KMS-11 (cell line): Measurements from ENCODE around the gene SPTSSA.
"Not testable (repeated sequence)": the region's sequence is repeated elsewhere in the genome, so short reads cannot be mapped to it uniquely, and the experiment has no call there.

Source experiments
- H2AFZ ChIP-seq: fragments of 200-600 bp; sonication (generic); 2 replicates; pipeline ENCODE4 v1.6.1; 2016; ENCODE audit warnings: antibody characterized with exemption, mixed run types, low read depth
- H3K27ac ChIP-seq: fragments of 200-600 bp; sonication (generic); 2 replicates; pipeline ENCODE4 v1.6.1; 2016; ENCODE audit warnings: mild to moderate bottlenecking, mixed run types
- H3K27me3 ChIP-seq: fragments of 200-600 bp; sonication (generic); 2 replicates; pipeline ENCODE4 v1.6.1; 2017; ENCODE audit warnings: mild to moderate bottlenecking, low read depth, mixed run types, moderate library complexity; ENCODE audit not compliant: insufficient read depth
- H3K36me3 ChIP-seq: fragments of 200-600 bp; sonication (generic); 2 replicates; pipeline ENCODE4 v1.6.1; 2017; ENCODE audit warnings: mild to moderate bottlenecking, mixed run types; ENCODE audit not compliant: insufficient read depth
- H3K4me1 ChIP-seq: fragments of 200-600 bp; sonication (generic); 2 replicates; pipeline ENCODE4 v1.6.1; 2016; ENCODE audit warnings: mild to moderate bottlenecking, low read depth, mixed run types; ENCODE audit not compliant: poor library complexity, severe bottlenecking
- H3K4me2 ChIP-seq: fragments of 200-600 bp; sonication (generic); 2 replicates; pipeline ENCODE4 v1.7.0; 2016; ENCODE audit warnings: mild to moderate bottlenecking, mixed run types
- H3K4me3 ChIP-seq: fragments of 200-600 bp; sonication (generic); IDR thresholded peaks from 2 replicates; pipeline ENCODE4 v1.6.1; 2017; ENCODE audit warnings: low read depth, low read length, mixed read lengths; ENCODE audit not compliant: insufficient read depth
- H3K79me2 ChIP-seq: fragments of 200-600 bp; sonication (generic); 2 replicates; pipeline ENCODE4 v1.6.1; 2016; ENCODE audit warnings: low read depth, mixed run types; ENCODE audit not compliant: insufficient read depth
- H3K9ac ChIP-seq: fragments of 200-600 bp; sonication (generic); 2 replicates; pipeline ENCODE4 v1.6.1; 2016; ENCODE audit warnings: mild to moderate bottlenecking, mixed run types
- H4K20me1 ChIP-seq: fragments of 200-600 bp; sonication (generic); 2 replicates; pipeline ENCODE4 v1.6.1; 2016; ENCODE audit warnings: mild to moderate bottlenecking, mixed run types; ENCODE audit not compliant: insufficient read depth
- TF ChIP-seq, protein P1 (sequence below): fragments of 200-600 bp; sonication (generic); conservative IDR thresholded peaks from 2 replicates; pipeline ENCODE4 v1.6.1; 2017; ENCODE audit warnings: low read depth, mild to moderate bottlenecking, antibody characterized with exemption, low read length, moderate library complexity, mixed read lengths

Gene SPTSSA

DNA sequence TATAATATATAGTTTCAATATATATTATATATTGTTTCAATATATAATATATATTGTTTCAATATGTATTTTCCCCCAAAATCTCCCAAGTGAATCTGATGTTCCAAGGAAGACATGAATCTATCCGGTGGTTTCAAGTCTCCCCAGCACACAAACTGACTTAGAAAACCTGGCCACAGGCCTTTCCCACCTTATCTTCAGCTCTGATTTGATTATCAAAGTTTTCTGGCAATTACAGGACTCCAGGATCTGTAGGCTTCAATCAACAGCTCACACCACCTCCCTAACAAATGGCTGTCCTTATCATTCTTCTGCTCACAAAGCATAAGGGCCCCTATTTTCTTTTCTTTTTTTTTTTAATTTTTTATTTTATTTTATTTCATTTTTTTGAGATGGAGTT is 22.7 kb upstream of the SPTSSA start:
- no peak overlapping the region for H3K9ac ChIP-seq
- H3K27ac ChIP-seq, result no peak overlapping the region
- no peaks in the 10 kb centered on the region for H3K79me2 ChIP-seq
- no peaks in the 10 kb centered on the region for H4K20me1 ChIP-seq
- no peak overlapping the region for H3K4me3 ChIP-seq
- H3K4me1 ChIP-seq, result no peaks in the 10 kb centered on the region
- H2AFZ ChIP-seq, result no peak overlapping the region
- H3K36me3 ChIP-seq, result no peaks in the 10 kb centered on the region
- H3K27me3 ChIP-seq, result no peaks in the 10 kb centered on the region
- H3K4me2 ChIP-seq, result no peak overlapping the region
- TF ChIP-seq, protein P1, sequence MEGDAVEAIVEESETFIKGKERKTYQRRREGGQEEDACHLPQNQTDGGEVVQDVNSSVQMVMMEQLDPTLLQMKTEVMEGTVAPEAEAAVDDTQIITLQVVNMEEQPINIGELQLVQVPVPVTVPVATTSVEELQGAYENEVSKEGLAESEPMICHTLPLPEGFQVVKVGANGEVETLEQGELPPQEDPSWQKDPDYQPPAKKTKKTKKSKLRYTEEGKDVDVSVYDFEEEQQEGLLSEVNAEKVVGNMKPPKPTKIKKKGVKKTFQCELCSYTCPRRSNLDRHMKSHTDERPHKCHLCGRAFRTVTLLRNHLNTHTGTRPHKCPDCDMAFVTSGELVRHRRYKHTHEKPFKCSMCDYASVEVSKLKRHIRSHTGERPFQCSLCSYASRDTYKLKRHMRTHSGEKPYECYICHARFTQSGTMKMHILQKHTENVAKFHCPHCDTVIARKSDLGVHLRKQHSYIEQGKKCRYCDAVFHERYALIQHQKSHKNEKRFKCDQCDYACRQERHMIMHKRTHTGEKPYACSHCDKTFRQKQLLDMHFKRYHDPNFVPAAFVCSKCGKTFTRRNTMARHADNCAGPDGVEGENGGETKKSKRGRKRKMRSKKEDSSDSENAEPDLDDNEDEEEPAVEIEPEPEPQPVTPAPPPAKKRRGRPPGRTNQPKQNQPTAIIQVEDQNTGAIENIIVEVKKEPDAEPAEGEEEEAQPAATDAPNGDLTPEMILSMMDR, result no peak

DNA sequence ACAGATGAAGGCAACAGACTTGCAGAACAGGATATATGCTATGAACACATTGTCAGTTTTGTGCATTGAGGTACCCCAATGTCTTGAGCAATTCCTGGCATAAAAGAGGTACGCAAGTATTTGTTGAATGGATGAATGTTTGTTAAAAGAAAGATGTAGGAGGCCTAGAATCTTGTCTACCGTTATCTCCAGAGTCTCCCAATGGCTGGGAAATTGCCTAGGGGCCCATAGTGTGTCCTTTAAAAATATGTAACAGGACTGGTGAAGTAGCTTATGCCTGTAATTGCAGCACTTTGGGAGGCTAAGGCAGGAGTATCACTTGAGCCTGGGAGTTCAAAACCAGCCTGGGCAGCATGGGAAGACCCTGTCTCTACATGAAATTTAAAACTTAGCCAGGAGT is 20.4 kb upstream of the SPTSSA start:
- Histone ChIP-seq H3K27ac (no peak overlapping the region), H3K36me3 (no peaks in the 10 kb centered on the region), H2AFZ (no peak overlapping the region), H4K20me1 (no peaks in the 10 kb centered on the region), H3K4me3 (no peak overlapping the region), H3K27me3 (no peaks in the 10 kb centered on the region), H3K4me2 (no peak overlapping the region), H3K9ac (no peak overlapping the region), H3K4me1 (no peaks in the 10 kb centered on the region), H3K79me2 (no peaks in the 10 kb centered on the region)
- TF ChIP-seq, protein P1, result no peak

- no peak overlapping the region for H3K9ac ChIP-seq
- no peak overlapping the region for H3K4me2 ChIP-seq
- no peak overlapping the region for H3K27ac ChIP-seq
- no peaks in the 10 kb centered on the region for H3K27me3 ChIP-seq
- no peak overlapping the region for H3K4me3 ChIP-seq
- H3K4me1 ChIP-seq, result no peaks in the 10 kb centered on the region
- H3K79me2 ChIP-seq, result no peaks in the 10 kb centered on the region
- H4K20me1 ChIP-seq, result no peaks in the 10 kb centered on the region
- no peak overlapping the region for H2AFZ ChIP-seq
- TF ChIP-seq, protein P1, result no peak
- H3K36me3 ChIP-seq, result no peaks in the 10 kb centered on the region
Measured at GRCh38 chr14:34479694-34480093, 17.7 kb upstream of the SPTSSA start.

DNA sequence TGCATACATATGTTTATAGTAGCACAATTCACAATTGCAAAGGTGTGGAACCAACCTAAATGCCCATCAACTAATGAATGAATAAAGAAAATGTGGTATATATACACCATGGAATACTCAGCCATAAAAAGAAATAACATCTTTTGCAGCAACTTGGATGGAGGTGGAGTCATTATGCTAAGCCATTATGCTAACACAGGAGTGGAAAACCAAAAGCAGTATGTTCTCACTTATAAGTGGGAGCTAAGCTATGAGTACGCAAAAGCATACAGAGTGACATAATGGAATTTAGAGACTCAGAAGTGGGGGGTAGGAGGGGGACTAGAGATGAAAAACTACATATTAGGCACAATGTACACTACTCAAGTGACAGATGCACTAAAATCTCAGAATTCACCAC is 16.2 kb upstream of the SPTSSA start:
- Histone ChIP-seq H3K4me1 (no peaks in the 10 kb centered on the region), H4K20me1 (no peaks in the 10 kb centered on the region), H3K27me3 (no peaks in the 10 kb centered on the region), H2AFZ (no peak overlapping the region), H3K27ac (no peak overlapping the region), H3K4me2 (no peak overlapping the region), H3K36me3 (no peaks in the 10 kb centered on the region), H3K4me3 (no peak overlapping the region), H3K9ac (no peak overlapping the region), H3K79me2 (no peaks in the 10 kb centered on the region)
- TF ChIP-seq, protein P1, result no peak

- H3K79me2 ChIP-seq, H2AFZ ChIP-seq, H3K4me3 ChIP-seq, H3K4me2 ChIP-seq, H3K36me3 ChIP-seq, H3K27ac ChIP-seq, H3K9ac ChIP-seq, H4K20me1 ChIP-seq, H3K4me1 ChIP-seq, H3K27me3 ChIP-seq: not testable (repeated sequence)
Measured at GRCh38 chr14:34476036-34476435, 14.0 kb upstream of the SPTSSA start.
